ENCODE results near the gene PDE4B. TPM values are rescaled to one million over a fixed set of nuclear protein-coding genes. Genes with fewer than 3 reads are reported as not detected.

PDE4B gene
- total RNA-seq, 1 experiment from 2014 or later: 3.3 TPM

GRCh38 chr1:66282891-66283621, 490.4 kb downstream of the PDE4B start:
- Mint-ChIP-seq H3K27me3 (ENCODE audit: insufficient read depth, unreplicated experiment) (no peaks in the 10 kb centered on the region), H3K27ac (ENCODE audit: low read depth, unreplicated experiment) (peak overlapping the region; percentile 90), H3K4me3 (ENCODE audit: unreplicated experiment) (no peak overlapping the region), H3K36me3 (ENCODE audit: insufficient read depth, unreplicated experiment) (no peaks in the 10 kb centered on the region), H3K9me3 (ENCODE audit: unreplicated experiment) (no peaks in the 10 kb centered on the region), H3K4me1 (ENCODE audit: insufficient read depth, unreplicated experiment) (peaks cover 22% of the 10 kb centered on the region)
- BruUV-seq (replicated peaks): no TSS peak
- intact Hi-C loops (cut with micrococcal nuclease): no loop called here
- TF ChIP-seq, protein P1, sequence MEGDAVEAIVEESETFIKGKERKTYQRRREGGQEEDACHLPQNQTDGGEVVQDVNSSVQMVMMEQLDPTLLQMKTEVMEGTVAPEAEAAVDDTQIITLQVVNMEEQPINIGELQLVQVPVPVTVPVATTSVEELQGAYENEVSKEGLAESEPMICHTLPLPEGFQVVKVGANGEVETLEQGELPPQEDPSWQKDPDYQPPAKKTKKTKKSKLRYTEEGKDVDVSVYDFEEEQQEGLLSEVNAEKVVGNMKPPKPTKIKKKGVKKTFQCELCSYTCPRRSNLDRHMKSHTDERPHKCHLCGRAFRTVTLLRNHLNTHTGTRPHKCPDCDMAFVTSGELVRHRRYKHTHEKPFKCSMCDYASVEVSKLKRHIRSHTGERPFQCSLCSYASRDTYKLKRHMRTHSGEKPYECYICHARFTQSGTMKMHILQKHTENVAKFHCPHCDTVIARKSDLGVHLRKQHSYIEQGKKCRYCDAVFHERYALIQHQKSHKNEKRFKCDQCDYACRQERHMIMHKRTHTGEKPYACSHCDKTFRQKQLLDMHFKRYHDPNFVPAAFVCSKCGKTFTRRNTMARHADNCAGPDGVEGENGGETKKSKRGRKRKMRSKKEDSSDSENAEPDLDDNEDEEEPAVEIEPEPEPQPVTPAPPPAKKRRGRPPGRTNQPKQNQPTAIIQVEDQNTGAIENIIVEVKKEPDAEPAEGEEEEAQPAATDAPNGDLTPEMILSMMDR (IDR thresholded peaks at IDR 0.05; ENCODE audit: unreplicated experiment): no peak
- POLR2A ChIA-PET: interaction anchor here (0.7 to 3.5 kb wide), 14 partner anchors 9 to 583 kb away, joined by 3 to 29 read pairs (median 6); no protein-coding TSS in a partner anchor
- CTCF ChIA-PET: interaction anchor here (0.6 to 2.2 kb wide), 15 partner anchors 8 to 1791 kb away, joined by 3 to 19 read pairs (median 4); no protein-coding TSS in a partner anchor
- DNase-seq (ENCODE audit: unreplicated experiment): no peak

DNA sequence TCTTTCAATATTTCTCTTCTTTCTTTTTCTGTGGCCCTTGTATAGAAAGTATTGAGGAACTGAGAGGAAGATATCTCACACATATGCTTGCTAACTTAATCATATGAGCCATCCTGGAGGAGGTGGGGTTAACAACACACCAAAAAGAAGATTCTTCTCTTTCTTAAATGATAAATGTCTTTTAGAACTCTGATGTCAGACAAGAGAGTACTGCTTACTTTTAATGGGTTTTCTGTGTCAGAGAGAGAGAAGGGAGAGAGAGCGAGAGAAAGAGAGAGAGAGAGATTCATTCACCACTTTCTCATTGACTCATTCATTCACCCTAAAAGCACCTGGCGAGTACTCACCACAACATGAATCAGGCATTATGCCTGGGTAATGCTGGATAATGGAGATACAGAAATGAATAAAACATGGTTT, 490.9 kb downstream of the PDE4B start:
- Mint-ChIP-seq H3K27me3 (ENCODE audit: insufficient read depth, unreplicated experiment) (no peaks in the 10 kb centered on the region), H3K36me3 (ENCODE audit: insufficient read depth, unreplicated experiment) (no peaks in the 10 kb centered on the region), H3K4me1 (ENCODE audit: insufficient read depth, unreplicated experiment) (peaks cover 18% of the 10 kb centered on the region), H3K4me3 (ENCODE audit: unreplicated experiment) (no peak overlapping the region), H3K27ac (ENCODE audit: low read depth, unreplicated experiment) (peak overlapping the region; percentile 24), H3K9me3 (ENCODE audit: unreplicated experiment) (no peaks in the 10 kb centered on the region)
- DNase-seq (ENCODE audit: unreplicated experiment): no peak
- TF ChIP-seq, protein P1 (IDR thresholded peaks at IDR 0.05; ENCODE audit: unreplicated experiment): no peak
- BruUV-seq (replicated peaks): no TSS peak
- ChIA-PET POLR2A (interaction anchor here (1.3 to 3.5 kb wide), 5 partner anchors 9 to 163 kb away, joined by 3 to 29 read pairs (median 6); no protein-coding TSS in a partner anchor), CTCF (interaction anchor here (0.8 to 2.0 kb wide), 5 partner anchors 12 to 153 kb away, joined by 3 to 19 read pairs (median 3); no protein-coding TSS in a partner anchor)
- intact Hi-C loops (cut with micrococcal nuclease): no loop called here

DNA sequence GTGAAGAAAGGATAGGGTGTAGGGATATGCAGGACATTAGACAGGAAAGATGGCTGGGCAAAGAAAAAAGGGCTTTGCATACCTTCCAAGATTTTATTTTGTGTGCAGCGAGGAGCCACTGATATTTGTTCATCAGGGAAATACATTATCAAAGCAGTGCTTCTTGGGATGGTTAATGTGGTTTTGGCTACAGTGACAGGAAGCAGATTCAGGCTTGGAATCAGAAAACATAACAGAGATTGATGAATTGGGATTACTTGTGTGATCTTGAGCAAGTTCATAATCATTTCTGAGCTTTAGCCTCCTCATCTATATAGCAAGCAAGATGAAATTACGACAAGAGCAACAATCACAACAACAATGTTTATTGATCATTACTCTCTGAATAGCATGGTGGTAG, 492.1 kb downstream of the PDE4B start:
- Mint-ChIP-seq H3K4me1 (ENCODE audit: insufficient read depth, unreplicated experiment) (peaks cover 15% of the 10 kb centered on the region), H3K36me3 (ENCODE audit: insufficient read depth, unreplicated experiment) (no peaks in the 10 kb centered on the region), H3K9me3 (ENCODE audit: unreplicated experiment) (peaks cover 4% of the 10 kb centered on the region), H3K4me3 (ENCODE audit: unreplicated experiment) (no peak overlapping the region), H3K27ac (ENCODE audit: low read depth, unreplicated experiment) (no peak overlapping the region), H3K27me3 (ENCODE audit: insufficient read depth, unreplicated experiment) (no peaks in the 10 kb centered on the region)
- TF ChIP-seq, protein P1 (IDR thresholded peaks at IDR 0.05; ENCODE audit: unreplicated experiment): no peak
- intact Hi-C loops (cut with micrococcal nuclease): no loop called here
- BruUV-seq (replicated peaks): no TSS peak
- ChIA-PET POLR2A (interaction anchor here (1.7 to 3.5 kb wide), 2 partner anchors 8 to 23 kb away, joined by 6 to 29 read pairs; no protein-coding TSS in a partner anchor), CTCF (interaction anchor here (1.4 to 2.0 kb wide), 3 partner anchors 11 to 66 kb away, joined by 3 to 4 read pairs (median 3); no protein-coding TSS in a partner anchor)
- DNase-seq (ENCODE audit: unreplicated experiment): no peak

DNA sequence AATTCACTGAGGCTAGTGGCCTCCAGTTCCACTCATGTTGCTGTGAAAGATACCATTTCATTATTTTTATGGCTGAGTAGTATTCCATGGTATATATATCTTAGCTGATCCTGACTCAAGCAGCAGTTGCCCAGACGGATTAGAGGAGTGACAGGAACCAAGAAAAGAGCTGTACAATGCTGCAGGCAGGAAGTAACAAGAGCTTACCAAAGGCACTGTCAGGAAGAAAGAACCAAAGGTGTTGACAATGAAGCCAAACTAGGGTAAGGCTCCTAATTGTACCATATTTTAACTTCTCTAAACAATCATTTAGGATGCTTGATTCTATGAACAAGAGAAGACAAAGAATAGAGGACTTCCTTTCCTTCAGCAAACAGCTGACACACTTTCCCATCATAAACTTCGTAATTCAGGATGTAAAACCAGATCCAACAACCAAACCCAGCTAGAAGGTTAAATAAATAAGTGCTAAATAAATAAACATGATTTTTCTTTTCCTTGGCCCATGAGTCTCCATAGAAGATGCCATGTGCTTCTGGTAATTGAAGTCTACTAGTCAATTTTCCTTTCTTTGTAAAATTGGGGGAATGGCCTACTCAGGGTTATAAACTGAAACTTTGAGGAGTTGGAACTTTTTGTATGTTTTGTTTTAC, 493.0 kb downstream of the PDE4B start:
- H3K9me3 Mint-ChIP-seq (ENCODE audit: unreplicated experiment): peaks cover 8% of the 10 kb centered on the region
- ChIA-PET POLR2A (interaction anchor here (0.8 to 2.7 kb wide), 4 partner anchors 9 to 46 kb away, joined by 5 to 8 read pairs (median 7); no protein-coding TSS in a partner anchor), CTCF (interaction anchor here (0.8 to 0.9 kb wide), 2 partner anchors 9 to 14 kb away, joined by 3 read pairs; no protein-coding TSS in a partner anchor)
- H3K36me3 Mint-ChIP-seq (ENCODE audit: insufficient read depth, unreplicated experiment): no peaks in the 10 kb centered on the region
- no peak overlapping the region for H3K4me3 Mint-ChIP-seq (ENCODE audit: unreplicated experiment)
- peaks cover 17% of the 10 kb centered on the region for H3K4me1 Mint-ChIP-seq (ENCODE audit: insufficient read depth, unreplicated experiment)
- peak overlapping the region; percentile 16 for H3K27ac Mint-ChIP-seq (ENCODE audit: low read depth, unreplicated experiment)
- intact Hi-C loops (cut with micrococcal nuclease): no loop called here
- no peaks in the 10 kb centered on the region for H3K27me3 Mint-ChIP-seq (ENCODE audit: insufficient read depth, unreplicated experiment)
- TF ChIP-seq, protein P1 (IDR thresholded peaks at IDR 0.05; ENCODE audit: unreplicated experiment): no peak
- no TSS peak for BruUV-seq (replicated peaks)
- DNase-seq (ENCODE audit: unreplicated experiment): no peak

Data from MCF 10A (cell line).